ENCODE results near the gene PLCH1. TPM values are rescaled to one million over a fixed set of nuclear protein-coding genes. Genes with fewer than 3 reads are reported as not detected.

PLCH1 gene
- total and polyA plus RNA-seq, 10 of the 15 experiments (the other 5 are each of a cell fraction or from before 2014, with no cell fraction given): 0.03 to 0.22 (median 0.04) TPM; not detected in 5

- Histone ChIP-seq H4K20me1 (ENCODE audit: control insufficient read depth, insufficient read depth) (no peaks in the 10 kb centered on the region), H3K9me3 (replicated peaks; ENCODE audit: control insufficient read depth, insufficient read depth, low read length) (no peaks in the 10 kb centered on the region; the same call in 2 of the 3 replicates), H3K27me3 (replicated peaks in 1 of 2; ENCODE audit: control insufficient read depth in 2 of 2, insufficient read depth in 2 of 2, low read length in 1 of 2) (no peaks in the 10 kb centered on the region), H3K36me3 (ENCODE audit: control insufficient read depth in 2 of 2, insufficient read depth in 2 of 2, low read length in 1 of 2) (no peaks in the 10 kb centered on the region), H3K9ac (ENCODE audit: control insufficient read depth, insufficient read depth, low read length) (no peak overlapping the region), H3K4me1 (ENCODE audit: control insufficient read depth, insufficient read depth, low read length) (no peaks in the 10 kb centered on the region), H3K4me3 (no peak overlapping the region), H3K27ac (ENCODE audit: control insufficient read depth, insufficient read depth) (no peak overlapping the region), H3K4me2 (ENCODE audit: control insufficient read depth, insufficient read depth) (no peak overlapping the region), H2AFZ (ENCODE audit: control insufficient read depth, low read depth, low read length) (no peak overlapping the region), H3K79me2 (ENCODE audit: control insufficient read depth, insufficient read depth, low read length) (no peaks in the 10 kb centered on the region)
- POLR2A ChIA-PET: no interaction called here
- peak; percentile 34; the same call in 1 of the 2 replicates for TF ChIP-seq JUNB (IDR thresholded peaks at IDR 0.05)
- no peak for TF ChIP-seq FOXK2 (IDR thresholded peaks at IDR 0.05)
- ATAC-seq: no peak
- DNase-seq (ENCODE audit: low read depth, low spot score): no peak
- intact Hi-C loops (cut with micrococcal nuclease; ENCODE audit: unreplicated experiment) (no loop called here), in situ Hi-C loops (cut with MboI) (no loop called here)
- FAIRE-seq: no peak
- 0% methylated on average over 3 of the region's 3 CpGs for WGBS (ENCODE audit: insufficient coverage, insufficient replicate concordance, low lambda C conversion rate, missing lambda C conversion rate)
- SMC1A ChIA-PET (ENCODE audit: uncharacterized antibody, unreplicated experiment): no interaction called here
- CTCF ChIA-PET: no interaction called here
- RAD21 ChIA-PET (ENCODE audit: unreplicated experiment): no interaction called here
- no TSS peak for BruUV-seq (replicated peaks)
Measured at GRCh38 chr3:155363690-155364070, 381.2 kb downstream of the PLCH1 start.

GRCh38 chr3:155362808-155363689 is 381.8 kb downstream of the PLCH1 start:
- intact Hi-C loops (cut with micrococcal nuclease; ENCODE audit: unreplicated experiment): no loop called here
- DNase-seq (ENCODE audit: low read depth, low spot score) (no peak), FAIRE-seq (no peak), ATAC-seq (no peak)
- SMC1A ChIA-PET (ENCODE audit: uncharacterized antibody, unreplicated experiment): no interaction called here
- CTCF ChIA-PET: no interaction called here
- RAD21 ChIA-PET (ENCODE audit: unreplicated experiment): no interaction called here
- no peaks in the 10 kb centered on the region for H3K79me2 ChIP-seq (ENCODE audit: control insufficient read depth, insufficient read depth, low read length)
- no peak overlapping the region for H3K4me2 ChIP-seq (ENCODE audit: control insufficient read depth, insufficient read depth)
- H3K36me3 ChIP-seq (ENCODE audit: control insufficient read depth in 2 of 2, insufficient read depth in 2 of 2, low read length in 1 of 2): no peaks in the 10 kb centered on the region
- 31% methylated on average over 10 of the region's 10 CpGs for WGBS (ENCODE audit: insufficient coverage, insufficient replicate concordance, low lambda C conversion rate, missing lambda C conversion rate)
- H3K4me1 ChIP-seq (ENCODE audit: control insufficient read depth, insufficient read depth, low read length): no peaks in the 10 kb centered on the region
- H3K9me3 ChIP-seq (replicated peaks; ENCODE audit: control insufficient read depth, insufficient read depth, low read length): no peaks in the 10 kb centered on the region; the same call in 2 of the 3 replicates
- H3K27me3 ChIP-seq (replicated peaks in 1 of 2; ENCODE audit: control insufficient read depth in 2 of 2, insufficient read depth in 2 of 2, low read length in 1 of 2): no peaks in the 10 kb centered on the region; a peak in 1 of 4 replicates
- in situ Hi-C loops (cut with MboI): no loop called here
- no peak overlapping the region for H3K9ac ChIP-seq (ENCODE audit: control insufficient read depth, insufficient read depth, low read length)
- no peak overlapping the region for H3K4me3 ChIP-seq
- POLR2A ChIA-PET: no interaction called here
- BruUV-seq (replicated peaks): no TSS peak
- H3K27ac ChIP-seq (ENCODE audit: control insufficient read depth, insufficient read depth): no peak overlapping the region
- H2AFZ ChIP-seq (ENCODE audit: control insufficient read depth, low read depth, low read length): no peak overlapping the region
- H4K20me1 ChIP-seq (ENCODE audit: control insufficient read depth, insufficient read depth): no peaks in the 10 kb centered on the region
- TF ChIP-seq NFYA (IDR thresholded peaks at IDR 0.05; ENCODE audit: borderline replicate concordance, low read depth, low read length): no peak
- no peak for TF ChIP-seq NFXL1 (IDR thresholded peaks at IDR 0.05; ENCODE audit: borderline replicate concordance)
- TF ChIP-seq HCFC1 (IDR thresholded peaks at IDR 0.05; ENCODE audit: low read length): no peak
